CD8-positive, alpha-beta memory T cell (primary cell): ENCODE measurements around the gene RAP1GAP2. TPM values are rescaled to one million over a fixed set of nuclear protein-coding genes. Genes with fewer than 3 reads are reported as not detected.
"Not testable (repeated sequence)": the region's sequence is repeated elsewhere in the genome, so short reads cannot be mapped to it uniquely, and the experiment has no call there.

Experiments used
- CTCF ChIA-PET: fragments of 350-600 bp; sonication (Branson Sonifier 250); formaldehyde crosslinking; loops from one replicate; lab custom pipeline; 2021; ENCODE audit warnings: antibody characterized with exemption; lab: Charles Lee
- POLR2A ChIA-PET: fragments of 350-600 bp; sonication (Branson Sonifier 250); formaldehyde crosslinking; loops from one replicate; lab custom pipeline; 2021; ENCODE audit warnings: antibody characterized with exemption; lab: Charles Lee
- DNase-seq, 5 donors: peaks; one replicate each; pipeline versions ENCODE4 v3.0.0 to v3.0.0-alpha.2; 2020 to 2022; ENCODE audit warnings: mixed read lengths in 1 of 5
- H3K27ac ChIP-seq: one replicate; pipeline ENCODE4 v1.7.0; 2013; ENCODE audit warnings: low read depth, mild to moderate bottlenecking, low read length, moderate library complexity
- H3K27me3 ChIP-seq: 2 replicates; pipeline ENCODE4 v1.7.0; 2013; ENCODE audit warnings: low read length, mild to moderate bottlenecking; ENCODE audit not compliant: insufficient read depth, poor library complexity, severe bottlenecking
- H3K36me3 ChIP-seq: 2 replicates; pipeline ENCODE4 v1.7.0; 2013; ENCODE audit warnings: mild to moderate bottlenecking, low read length, moderate library complexity; ENCODE audit not compliant: insufficient read depth
- H3K4me1 ChIP-seq: 2 replicates; pipeline ENCODE4 v1.7.0; 2013; ENCODE audit warnings: mild to moderate bottlenecking, low read length, moderate library complexity; ENCODE audit not compliant: insufficient read depth
- H3K4me3 ChIP-seq: 2 replicates; pipeline ENCODE4 v1.7.0; 2013; ENCODE audit warnings: mild to moderate bottlenecking, low read length
- H3K9me3 ChIP-seq: 2 replicates; pipeline ENCODE4 v1.7.0; 2013; ENCODE audit warnings: mild to moderate bottlenecking, low read length
- H3K27ac Mint-ChIP-seq, 8 donors: one replicate each; pipeline ENCODE4 v1.8.0; 2020 to 2021; ENCODE audit warnings: mixed read lengths in 8 of 8, mild to moderate bottlenecking in 6 of 8, inconsistent platforms in 3 of 8, moderate library complexity in 3 of 8
- H3K27me3 Mint-ChIP-seq, 2 donors: one replicate each; pipeline ENCODE4 v1.8.0; 2020 to 2021; ENCODE audit warnings: mixed read lengths in 2 of 2, mild to moderate bottlenecking in 1 of 2, moderate library complexity in 1 of 2
- H3K36me3 Mint-ChIP-seq, 3 donors: one replicate each; pipeline ENCODE4 v1.8.0; 2020 to 2021; ENCODE audit warnings: mixed read lengths in 3 of 3, inconsistent platforms in 1 of 3, mild to moderate bottlenecking in 1 of 3
- H3K4me1 Mint-ChIP-seq, 3 donors: one replicate each; pipeline ENCODE4 v1.8.0; 2020 to 2021; ENCODE audit warnings: mixed read lengths in 3 of 3, inconsistent platforms in 1 of 3, mild to moderate bottlenecking in 1 of 3
- H3K4me3 Mint-ChIP-seq, 7 donors: one replicate each; pipeline ENCODE4 v1.8.0; 2020 to 2021; ENCODE audit warnings: mixed read lengths in 7 of 7, mild to moderate bottlenecking in 6 of 7, moderate library complexity in 4 of 7, inconsistent platforms in 2 of 7
- H3K9me3 Mint-ChIP-seq, 5 donors: one replicate each; pipeline ENCODE4 v1.8.0; 2020 to 2022; ENCODE audit warnings: mixed read lengths in 5 of 5, mild to moderate bottlenecking in 3 of 5, moderate library complexity in 2 of 5, inconsistent platforms in 1 of 5
- polyA plus RNA-seq: library from polyadenylated mRNA; unstranded; fragments of 300-500 nt; fragmentation: Illumina TruSeq; gene quantifications from one replicate; pipeline ENCODE4 v1.2.3, GENCODE V29; 2021
- total RNA-seq, 2 experiments: library from RNA; stranded (reverse); gene quantifications; one replicate each; pipeline ENCODE4 v1.2.3, GENCODE V29; 2021

Gene RAP1GAP2
- total and polyA plus RNA-seq, 3 experiments from 2014 or later: 1.2 to 6.3 (median 1.4) TPM

- Histone ChIP-seq H3K36me3 (peaks cover under 1% of the 10 kb centered on the region), H3K27me3 (no peaks in the 10 kb centered on the region), H3K4me1 (peaks cover 30% of the 10 kb centered on the region), H3K4me3 (no peak overlapping the region), H3K27ac (no peak overlapping the region), H3K9me3 (no peaks in the 10 kb centered on the region)
- H3K27ac Mint-ChIP-seq: peak overlapping the region in 1 of 8 donors; percentile 78
- H3K36me3 Mint-ChIP-seq: peaks cover 0 to 6% (median 0%) of the 10 kb centered on the region in 3 donors
- ChIA-PET CTCF (interaction anchor here (3.5 kb wide), 1 partner anchor 30 kb away, joined by 34 read pairs; no protein-coding TSS in a partner anchor), POLR2A (no interaction called here)
- DNase-seq: no peak
- peaks cover 0 to under 1% of the 10 kb centered on the region in 2 donors for H3K27me3 Mint-ChIP-seq
- H3K9me3 Mint-ChIP-seq: no peaks in the 10 kb centered on the region
- H3K4me1 Mint-ChIP-seq: peaks cover 30 to 48% (median 38%) of the 10 kb centered on the region in 3 donors
- H3K4me3 Mint-ChIP-seq: no peak overlapping the region
These were observed 20.4 kb downstream of the RAP1GAP2 start for GRCh38 chr17:2816688-2817087.

- H3K4me3 ChIP-seq, CTCF ChIA-PET, H3K27me3 Mint-ChIP-seq, H3K9me3 Mint-ChIP-seq, DNase-seq, H3K27ac Mint-ChIP-seq, H3K27ac ChIP-seq, H3K36me3 ChIP-seq, H3K9me3 ChIP-seq, H3K4me3 Mint-ChIP-seq, H3K27me3 ChIP-seq, H3K36me3 Mint-ChIP-seq: not testable (repeated sequence)
- H3K4me1 Mint-ChIP-seq: peaks cover 17 to 37% (median 21%) of the 10 kb centered on the region in 3 donors
- H3K4me1 ChIP-seq: peaks cover 12% of the 10 kb centered on the region
- POLR2A ChIA-PET: interaction anchor here (0.6 kb wide), 1 partner anchor 10 kb away, joined by 6 read pairs; no protein-coding TSS in a partner anchor
These were observed 23.1 kb downstream of the RAP1GAP2 start for GRCh38 chr17:2819294-2819693.

- no peak for DNase-seq
- Histone ChIP-seq H3K36me3 (peaks cover 8% of the 10 kb centered on the region), H3K4me1 (peaks cover 10% of the 10 kb centered on the region), H3K27ac (no peak overlapping the region), H3K9me3 (no peaks in the 10 kb centered on the region), H3K4me3 (no peak overlapping the region), H3K27me3 (no peaks in the 10 kb centered on the region)
- Mint-ChIP-seq H3K9me3 (no peaks in the 10 kb centered on the region), H3K27me3 (peaks cover 0 to 1% of the 10 kb centered on the region in 2 donors), H3K36me3 (peaks cover 3 to 7% (median 4%) of the 10 kb centered on the region in 3 donors), H3K4me1 (peaks cover 12 to 33% (median 19%) of the 10 kb centered on the region in 3 donors), H3K4me3 (no peak overlapping the region), H3K27ac (no peak overlapping the region)
- ChIA-PET POLR2A (interaction anchor here (0.6 kb wide), 1 partner anchor 9 kb away, joined by 6 read pairs; no protein-coding TSS in a partner anchor), CTCF (no interaction called here)
These were observed 23.8 kb downstream of the RAP1GAP2 start for GRCh38 chr17:2819921-2820501.

- Histone ChIP-seq H3K27ac (no peak overlapping the region), H3K4me1 (no peaks in the 10 kb centered on the region), H3K9me3 (no peaks in the 10 kb centered on the region), H3K4me3 (no peak overlapping the region), H3K27me3 (no peaks in the 10 kb centered on the region), H3K36me3 (peaks cover 8% of the 10 kb centered on the region)
- no peak for DNase-seq
- H3K9me3 Mint-ChIP-seq: no peaks in the 10 kb centered on the region
- CTCF ChIA-PET: interaction anchor here (1.4 kb wide), 1 partner anchor 35 kb away, joined by 3 read pairs; no protein-coding TSS in a partner anchor
- POLR2A ChIA-PET: no interaction called here
- H3K36me3 Mint-ChIP-seq: peaks cover 4 to 16% (median 11%) of the 10 kb centered on the region in 3 donors
- peaks cover 13 to 34% (median 22%) of the 10 kb centered on the region in 3 donors for H3K4me1 Mint-ChIP-seq
- H3K27me3 Mint-ChIP-seq: peaks cover 0 to 1% of the 10 kb centered on the region in 2 donors
- H3K4me3 Mint-ChIP-seq: no peak overlapping the region
- no peak overlapping the region for H3K27ac Mint-ChIP-seq
These were observed 25.6 kb downstream of the RAP1GAP2 start for GRCh38 chr17:2821868-2822267.

- no peak overlapping the region for H3K27ac Mint-ChIP-seq
- POLR2A ChIA-PET: no interaction called here
- Histone ChIP-seq H3K36me3 (peaks cover 8% of the 10 kb centered on the region), H3K4me1 (no peaks in the 10 kb centered on the region), H3K9me3 (no peaks in the 10 kb centered on the region), H3K27ac (no peak overlapping the region), H3K27me3 (no peaks in the 10 kb centered on the region), H3K4me3 (no peak overlapping the region)
- H3K4me3 Mint-ChIP-seq: no peak overlapping the region
- H3K9me3 Mint-ChIP-seq: no peaks in the 10 kb centered on the region
- peaks cover 17 to 39% (median 27%) of the 10 kb centered on the region in 3 donors for H3K4me1 Mint-ChIP-seq
- H3K27me3 Mint-ChIP-seq: peaks cover 0 to 1% of the 10 kb centered on the region in 2 donors
- peaks cover 4 to 18% (median 11%) of the 10 kb centered on the region in 3 donors for H3K36me3 Mint-ChIP-seq
- CTCF ChIA-PET: interaction anchor here (1.4 kb wide), 1 partner anchor 35 kb away, joined by 3 read pairs; no protein-coding TSS in a partner anchor
- no peak for DNase-seq
These were observed 26.1 kb downstream of the RAP1GAP2 start for GRCh38 chr17:2822358-2822757.

- no peaks in the 10 kb centered on the region for H3K9me3 ChIP-seq
- ChIA-PET CTCF (interaction anchor here (0.7 to 3.8 kb wide), 7 partner anchors 10 to 73 kb away, joined by 3 to 26 read pairs (median 3); partner anchors contain the start of gene RAP1GAP2), POLR2A (interaction anchor here (0.6 to 2.3 kb wide), 2 partner anchors 11 to 35 kb away, joined by 3 to 6 read pairs; no protein-coding TSS in a partner anchor)
- Mint-ChIP-seq H3K27me3 (peaks cover 0 to 1% of the 10 kb centered on the region in 2 donors), H3K9me3 (no peaks in the 10 kb centered on the region), H3K36me3 (peaks cover 4 to 19% (median 11%) of the 10 kb centered on the region in 3 donors), H3K4me3 (peak overlapping the region in 1 of 7 donors; percentile 18), H3K4me1 (peaks cover 27 to 45% (median 33%) of the 10 kb centered on the region in 3 donors), H3K27ac (peak overlapping the region in 1 of 8 donors; percentile 7)
- H3K27me3 ChIP-seq: no peaks in the 10 kb centered on the region
- peaks cover 13% of the 10 kb centered on the region for H3K4me1 ChIP-seq
- no peak overlapping the region for H3K4me3 ChIP-seq
- DNase-seq: no peak
- peaks cover 8% of the 10 kb centered on the region for H3K36me3 ChIP-seq
- no peak overlapping the region for H3K27ac ChIP-seq
These were observed 29.2 kb downstream of the RAP1GAP2 start for GRCh38 chr17:2825253-2825970.

GRCh38 chr17:2828397-2829038, 32.3 kb downstream of the RAP1GAP2 start:
- Mint-ChIP-seq H3K27ac (peak overlapping the region in 5 of 8 donors; percentile 30 to 73 (median 54)), H3K4me3 (peak overlapping the region in 6 of 7 donors; percentile 41 to 77 (median 58)), H3K27me3 (no peaks in the 10 kb centered on the region), H3K4me1 (peaks cover 24 to 42% (median 35%) of the 10 kb centered on the region in 3 donors), H3K9me3 (no peaks in the 10 kb centered on the region), H3K36me3 (peaks cover under 1 to 13% (median 8%) of the 10 kb centered on the region in 3 donors)
- ChIA-PET POLR2A (interaction anchor here (1.1 kb wide), 1 partner anchor 14 kb away, joined by 3 read pairs; no protein-coding TSS in a partner anchor), CTCF (interaction anchor here (1.1 to 3.8 kb wide), 11 partner anchors 14 to 184 kb away, joined by 3 to 26 read pairs (median 4); partner anchors contain the start of gene RAP1GAP2)
- Histone ChIP-seq H3K9me3 (no peaks in the 10 kb centered on the region), H3K36me3 (no peaks in the 10 kb centered on the region), H3K27me3 (no peaks in the 10 kb centered on the region), H3K27ac (no peak overlapping the region), H3K4me3 (no peak overlapping the region), H3K4me1 (peaks cover 13% of the 10 kb centered on the region)
- DNase-seq: peak; percentile 62 to 80 (median 68)
